GM23248 (cell line): Measurements from ENCODE around the gene NLRC5. TPM values are rescaled to one million over a fixed set of nuclear protein-coding genes. Genes with fewer than 3 reads are reported as not detected.

Source experiments
- DNase-seq: peaks from one replicate; pipeline ENCODE4 v3.0.0-alpha.2; 2015
- H2AFZ ChIP-seq: fragments of 200-600 bp; sonication (generic); 2 replicates; pipeline ENCODE4 v1.6.1; 2016; ENCODE audit warnings: antibody characterized with exemption
- H3F3A ChIP-seq: fragments of 200-600 bp; sonication (generic); 2 replicates; pipeline ENCODE4 v1.6.1; 2016; ENCODE audit warnings: mild to moderate bottlenecking, antibody characterized with exemption, mixed run types; ENCODE audit not compliant: insufficient read depth
- H3K27ac ChIP-seq: fragments of 200-600 bp; sonication (generic); 2 replicates; pipeline ENCODE4 v1.5.1; 2016; ENCODE audit warnings: mild to moderate bottlenecking
- H3K27me3 ChIP-seq: fragments of 200-600 bp; sonication (generic); replicated peaks from 2 replicates; pipeline ENCODE4 v1.6.1; 2016; ENCODE audit warnings: mild to moderate bottlenecking; ENCODE audit not compliant: insufficient read depth
- H3K36me3 ChIP-seq: fragments of 200-600 bp; sonication (generic); 2 replicates; pipeline ENCODE4 v1.6.1; 2016; ENCODE audit warnings: low read depth, mild to moderate bottlenecking
- H3K4me1 ChIP-seq: fragments of 200-600 bp; sonication (generic); 2 replicates; pipeline ENCODE4 v1.6.1; 2016; ENCODE audit warnings: mild to moderate bottlenecking; ENCODE audit not compliant: insufficient read depth
- H3K4me2 ChIP-seq: fragments of 200-600 bp; sonication (generic); one replicate; pipeline ENCODE4 v1.6.1; 2016; ENCODE audit warnings: mild to moderate bottlenecking; ENCODE audit not compliant: unreplicated experiment
- H3K4me3 ChIP-seq: fragments of 200-600 bp; sonication (generic); 2 replicates; pipeline ENCODE4 v1.5.1; 2016; ENCODE audit warnings: mild to moderate bottlenecking
- H3K79me2 ChIP-seq: fragments of 200-600 bp; sonication (generic); 2 replicates; pipeline ENCODE4 v1.6.1; 2016; ENCODE audit warnings: mild to moderate bottlenecking; ENCODE audit not compliant: insufficient read depth
- H3K9ac ChIP-seq: fragments of 200-600 bp; sonication (generic); 2 replicates; pipeline ENCODE4 v1.6.1; 2016; ENCODE audit warnings: mild to moderate bottlenecking
- H3K9me2 ChIP-seq: fragments of 200-600 bp; sonication (generic); 2 replicates; pipeline ENCODE4 v1.6.1; 2016; ENCODE audit warnings: mixed run types, mild to moderate bottlenecking, moderate library complexity; ENCODE audit not compliant: insufficient read depth
- H3K9me3 ChIP-seq: fragments of 200-600 bp; sonication (generic); one replicate; pipeline ENCODE4 v1.6.1; 2017; ENCODE audit warnings: low read depth
- H4K20me1 ChIP-seq: fragments of 200-600 bp; sonication (generic); 2 replicates; pipeline ENCODE4 v1.6.0; 2016; ENCODE audit not compliant: insufficient read depth
- EZH2 ChIP-seq: fragments of 200-600 bp; sonication (generic); IDR thresholded peaks from 2 replicates; pipeline ENCODE4 v1.6.1; 2018; ENCODE audit warnings: antibody characterized with exemption, mild to moderate bottlenecking; ENCODE audit not compliant: insufficient read depth, poor library complexity, severe bottlenecking
- EZH2phosphoT487 ChIP-seq: fragments of 200-600 bp; sonication (generic); IDR thresholded peaks from 2 replicates; pipeline ENCODE4 v1.6.1; 2018; ENCODE audit warnings: antibody characterized with exemption, moderate library complexity, mild to moderate bottlenecking, low read depth; ENCODE audit not compliant: insufficient read depth
- WGBS, 2 experiments: methylation state at CpG; one replicate each; pipeline ENCODE4 v1.1.6; 2015 to 2017; ENCODE audit warnings: low lambda C conversion rate in 2 of 2, low coverage in 1 of 2; ENCODE audit errors: missing lambda C conversion rate in 2 of 2; 5-methylcytosine and 5-hydroxymethylcytosine counted together
- in situ Hi-C: fragments of 300-500 bp; cut with MboI; formaldehyde crosslinking; loops from 2 replicates; pipeline ENCODE4 v1.15.0; 2020
- polyA plus RNA-seq: library from polyadenylated mRNA; unstranded; fragments of >200 nt; fragmentation: Nextera tagmentation; extraction: Ambion mirVana; gene quantifications from 2 replicates; pipeline ENCODE4 v1.2.1, GENCODE V29; 2016
- total RNA-seq: library from RNA; depleted of rRNA; stranded (reverse); fragments of >200 nt; shearing (Covaris generic); gene quantifications from 2 replicates; pipeline ENCODE4 v1.2.3, GENCODE V29; 2014

The NLRC5 gene
- total and polyA plus RNA-seq, 2 experiments from 2014 or later = 10.6 to 17.1 TPM

DNA sequence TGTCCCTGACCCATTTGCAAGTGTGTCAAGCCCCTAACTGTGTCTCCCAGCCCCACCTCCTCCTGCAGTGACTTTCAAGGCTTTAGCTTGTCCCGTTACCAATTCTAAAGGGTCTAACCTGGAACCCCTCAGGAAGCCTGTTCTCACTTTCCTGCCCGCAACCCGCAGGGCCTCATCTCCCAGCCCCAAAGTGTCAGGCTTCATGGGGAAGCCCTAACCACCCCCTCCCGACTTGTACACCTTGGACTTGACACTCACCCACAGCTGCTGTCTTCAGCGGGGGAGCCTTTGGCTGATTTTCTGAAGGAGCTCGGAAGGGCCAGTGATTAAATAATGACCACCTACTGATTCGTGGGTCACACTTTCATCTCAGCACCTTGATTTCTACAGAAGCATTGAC is 33.1 kb downstream of the NLRC5 start:
- Histone ChIP-seq H4K20me1 (no peaks in the 10 kb centered on the region), H3K9me3 (no peaks in the 10 kb centered on the region), H3K4me2 (no peak overlapping the region), H3K27ac (no peak overlapping the region), H3K9me2 (no peaks in the 10 kb centered on the region), H3F3A (no peaks in the 10 kb centered on the region), H3K27me3 (no peaks in the 10 kb centered on the region), H3K4me1 (no peaks in the 10 kb centered on the region), H2AFZ (no peak overlapping the region), H3K36me3 (peaks cover 18% of the 10 kb centered on the region; the same call in 1 of the 2 replicates), H3K79me2 (peaks cover 12% of the 10 kb centered on the region; the same call in 1 of the 2 replicates), H3K4me3 (no peak overlapping the region), H3K9ac (no peak overlapping the region)
- TF ChIP-seq EZH2 = no peak
- TF ChIP-seq EZH2phosphoT487 = no peak
- in situ Hi-C loops = no loop called here
- 91 to 95% methylated on average over 7 of the region's 7 CpGs for WGBS, 2 experiments
- no peak for DNase-seq

DNA sequence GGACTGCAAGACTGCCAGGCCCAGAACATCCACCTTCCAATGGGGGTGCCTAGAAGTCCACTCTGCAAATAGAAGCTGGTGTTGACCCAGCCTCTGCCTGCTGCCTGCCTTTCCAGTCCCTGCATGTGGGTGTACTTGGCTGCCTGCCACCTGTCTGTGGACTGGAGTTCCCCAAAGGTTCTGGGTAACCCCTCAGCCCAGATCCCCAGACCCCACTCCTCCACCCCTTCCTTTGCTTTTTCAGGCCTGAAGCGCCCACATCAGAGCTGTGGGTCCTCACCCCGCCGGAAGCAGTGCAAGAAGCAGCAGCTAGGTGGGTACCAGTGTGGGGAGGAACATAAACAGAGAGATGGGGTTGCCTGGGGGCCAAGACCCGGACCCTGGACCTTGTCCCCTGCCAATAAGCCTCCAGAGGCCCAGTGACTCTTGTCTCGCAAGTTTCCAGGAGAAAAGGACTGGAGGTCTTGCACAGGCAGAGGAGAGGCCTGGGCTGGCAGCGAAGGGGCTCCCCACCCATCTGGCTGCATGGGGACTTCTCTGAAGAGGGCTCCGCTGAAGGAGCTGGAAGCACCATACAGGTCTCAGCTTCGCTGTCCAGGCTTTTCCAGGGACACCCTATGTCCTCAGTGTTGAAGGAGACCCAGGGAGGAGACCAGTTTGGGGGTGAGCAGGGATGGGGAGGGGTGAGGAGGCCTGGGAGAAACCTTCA is 34.3 kb downstream of the NLRC5 start:
- Histone ChIP-seq H3K9ac (no peak overlapping the region), H3K4me1 (no peaks in the 10 kb centered on the region), H3K9me2 (no peaks in the 10 kb centered on the region), H3K27ac (no peak overlapping the region), H3K79me2 (no peaks in the 10 kb centered on the region), H3K4me2 (no peak overlapping the region), H3K4me3 (no peak overlapping the region), H3F3A (no peaks in the 10 kb centered on the region), H2AFZ (no peak overlapping the region), H3K36me3 (peaks cover 12% of the 10 kb centered on the region; the same call in 1 of the 2 replicates), H3K27me3 (no peaks in the 10 kb centered on the region), H4K20me1 (no peaks in the 10 kb centered on the region), H3K9me3 (no peaks in the 10 kb centered on the region)
- 90 to 91% methylated on average over 7 to 8 of the region's 8 CpGs for WGBS, 2 experiments
- in situ Hi-C loops = no loop called here
- DNase-seq = no peak
- TF ChIP-seq EZH2phosphoT487 = no peak
- no peak for TF ChIP-seq EZH2

DNA sequence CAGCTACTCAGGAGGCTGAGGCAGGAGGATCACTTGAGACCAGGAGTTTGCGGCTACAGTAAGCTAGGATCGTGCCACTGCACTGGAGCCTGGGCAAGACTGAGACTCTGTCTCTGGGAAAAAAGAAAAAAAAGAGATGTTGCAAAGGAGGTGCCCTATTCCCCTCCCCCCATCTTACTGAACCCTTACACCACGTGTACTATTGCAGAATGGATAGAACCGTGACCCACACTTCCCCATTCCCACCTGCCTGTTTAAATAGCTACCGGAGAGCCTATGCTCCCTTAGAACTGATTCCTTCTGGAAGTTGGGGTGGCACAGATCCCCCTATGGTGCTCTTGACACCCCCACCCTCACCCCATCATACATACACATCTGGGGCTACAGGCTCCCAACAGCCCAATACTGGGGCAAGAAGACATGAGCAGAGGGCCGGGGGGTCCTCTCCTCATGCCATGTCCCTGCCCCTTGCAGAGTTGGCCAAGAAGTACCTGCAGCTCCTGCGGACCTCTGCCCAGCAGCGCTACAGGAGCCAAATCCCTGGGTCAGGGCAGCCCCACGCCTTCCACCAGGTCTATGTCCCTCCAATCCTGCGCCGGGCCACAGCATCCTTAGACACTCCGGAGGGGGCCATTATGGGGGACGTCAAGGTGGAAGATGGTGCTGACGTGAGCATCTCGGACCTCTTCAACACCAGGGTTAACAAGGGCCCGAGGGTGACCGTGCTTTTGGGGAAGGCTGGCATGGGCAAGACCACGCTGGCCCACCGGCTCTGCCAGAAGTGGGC is 35.7 kb downstream of the NLRC5 start:
- Histone ChIP-seq H3K79me2 (no peaks in the 10 kb centered on the region), H2AFZ (no peak overlapping the region), H3K36me3 (peaks cover 5% of the 10 kb centered on the region; the same call in 1 of the 2 replicates), H3K9me2 (no peaks in the 10 kb centered on the region), H3K4me2 (no peak overlapping the region), H3K27ac (no peak overlapping the region), H3K4me1 (peaks cover 6% of the 10 kb centered on the region; the same call in 1 of the 2 replicates), H4K20me1 (no peaks in the 10 kb centered on the region), H3K9ac (no peak overlapping the region), H3K4me3 (no peak overlapping the region), H3K27me3 (no peaks in the 10 kb centered on the region), H3K9me3 (no peaks in the 10 kb centered on the region), H3F3A (no peaks in the 10 kb centered on the region)
- in situ Hi-C loops = no loop called here
- DNase-seq = no peak
- TF ChIP-seq EZH2 = no peak
- TF ChIP-seq EZH2phosphoT487 = no peak
- WGBS, 2 experiments = 90% methylated on average over 17 to 19 of the region's 19 CpGs

DNA sequence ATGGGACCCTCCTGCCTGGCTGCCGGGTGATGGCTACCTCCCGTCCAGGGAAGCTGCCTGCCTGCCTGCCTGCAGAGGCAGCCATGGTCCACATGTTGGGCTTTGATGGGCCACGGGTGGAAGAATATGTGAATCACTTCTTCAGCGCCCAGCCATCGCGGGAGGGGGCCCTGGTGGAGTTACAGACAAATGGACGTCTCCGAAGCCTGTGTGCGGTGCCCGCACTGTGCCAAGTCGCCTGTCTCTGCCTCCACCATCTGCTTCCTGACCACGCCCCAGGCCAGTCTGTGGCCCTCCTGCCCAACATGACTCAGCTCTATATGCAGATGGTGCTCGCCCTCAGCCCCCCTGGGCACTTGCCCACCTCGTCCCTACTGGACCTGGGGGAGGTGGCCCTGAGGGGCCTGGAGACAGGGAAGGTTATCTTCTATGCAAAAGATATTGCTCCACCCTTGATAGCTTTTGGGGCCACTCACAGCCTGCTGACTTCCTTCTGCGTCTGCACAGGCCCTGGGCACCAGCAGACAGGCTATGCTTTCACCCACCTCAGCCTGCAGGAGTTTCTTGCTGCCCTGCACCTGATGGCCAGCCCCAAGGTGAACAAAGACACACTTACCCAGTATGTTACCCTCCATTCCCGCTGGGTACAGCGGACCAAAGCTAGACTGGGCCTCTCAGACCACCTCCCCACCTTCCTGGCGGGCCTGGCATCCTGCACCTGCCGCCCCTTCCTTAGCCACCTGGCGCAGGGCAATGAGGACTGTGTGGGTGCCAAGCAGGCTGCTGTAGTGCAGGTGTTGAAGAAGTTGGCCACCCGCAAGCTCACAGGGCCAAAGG is 36.8 kb downstream of the NLRC5 start:
- H3K36me3 ChIP-seq = peaks cover 5% of the 10 kb centered on the region; the same call in 1 of the 2 replicates
- H3K9me2 ChIP-seq = no peaks in the 10 kb centered on the region
- DNase-seq = no peak
- H3K79me2 ChIP-seq = no peaks in the 10 kb centered on the region
- no peaks in the 10 kb centered on the region for H3F3A ChIP-seq
- WGBS, 2 experiments = 94% methylated on average over 19 to 21 of the region's 21 CpGs
- H3K27ac ChIP-seq = no peak overlapping the region
- peaks cover 6% of the 10 kb centered on the region; the same call in 1 of the 2 replicates for H3K4me1 ChIP-seq
- no peak overlapping the region for H3K4me3 ChIP-seq
- no peak overlapping the region for H3K9ac ChIP-seq
- TF ChIP-seq EZH2 (no peak), EZH2phosphoT487 (no peak)
- no peaks in the 10 kb centered on the region for H3K27me3 ChIP-seq
- in situ Hi-C loops = no loop called here
- H2AFZ ChIP-seq = no peak overlapping the region
- no peaks in the 10 kb centered on the region for H3K9me3 ChIP-seq
- H4K20me1 ChIP-seq = no peaks in the 10 kb centered on the region
- no peak overlapping the region for H3K4me2 ChIP-seq
